WTC11 (cell line): ENCODE data around the gene ATP13A2. TPM values are rescaled to one million over a fixed set of nuclear protein-coding genes. Genes with fewer than 3 reads are reported as not detected.

Source experiments
- ATAC-seq: fragments of 200-7000 bp; cut with Tn5 transposase; 2 replicates; pipeline ENCODE4 v1.10.0; 2021; ENCODE audit warnings: mild to moderate bottlenecking, moderate library complexity
- CTCF ChIA-PET: fragments of 300-600 bp; sonication (Branson Sonifier 250); formaldehyde crosslinking; loops from one replicate; lab custom pipeline; 2021; ENCODE audit warnings: antibody characterized with exemption; lab: Charles Lee
- POLR2A ChIA-PET: fragments of 350-600 bp; sonication (Branson Sonifier 250); formaldehyde crosslinking; loops from one replicate; lab custom pipeline; 2021; ENCODE audit warnings: antibody characterized with exemption; lab: Charles Lee
- DNase-seq: peaks from one replicate; pipeline ENCODE4 v3.0.0; 2021; ENCODE audit warnings: low spot score
- H3K27ac Mint-ChIP-seq: 2 replicates; pipeline ENCODE4 v1.8.0; 2021; ENCODE audit warnings: mixed read lengths
- H3K27me3 Mint-ChIP-seq: 2 replicates; pipeline ENCODE4 v1.8.0; 2021; ENCODE audit warnings: low read depth, mild to moderate bottlenecking, moderate library complexity, mixed read lengths
- H3K36me3 Mint-ChIP-seq: 2 replicates; pipeline ENCODE4 v1.8.0; 2021; ENCODE audit warnings: mixed read lengths
- H3K4me1 Mint-ChIP-seq: 2 replicates; pipeline ENCODE4 v1.8.0; 2022; ENCODE audit warnings: mixed read lengths
- H3K4me3 Mint-ChIP-seq: 2 replicates; pipeline ENCODE4 v1.8.0; 2021; ENCODE audit warnings: mild to moderate bottlenecking, moderate library complexity, mixed read lengths
- H3K9me3 Mint-ChIP-seq: 2 replicates; pipeline ENCODE4 v1.8.0; 2021; ENCODE audit warnings: mixed read lengths
- AFF4 ChIP-seq: sonication (generic); formaldehyde crosslinking; IDR thresholded peaks from 2 replicates; pipeline ENCODE4 v1.8.1; 2023; ENCODE audit warnings: mild to moderate bottlenecking, missing genetic modification reagents, borderline replicate concordance
- ATF1 ChIP-seq: sonication (generic); formaldehyde crosslinking; IDR thresholded peaks from 2 replicates; pipeline ENCODE4 v1.8.1; 2023; ENCODE audit warnings: mild to moderate bottlenecking, moderate library complexity, missing genetic modification reagents
- E2F1 ChIP-seq: sonication (generic); formaldehyde crosslinking; IDR thresholded peaks from 2 replicates; pipeline ENCODE4 v1.8.0; 2022; ENCODE audit warnings: mild to moderate bottlenecking, missing genetic modification reagents
- FOXP4 ChIP-seq: sonication (generic); formaldehyde crosslinking; IDR thresholded peaks from 2 replicates; pipeline ENCODE4 v1.8.0; 2022; ENCODE audit warnings: mild to moderate bottlenecking, missing genetic modification reagents
- IRF1 ChIP-seq: sonication (generic); formaldehyde crosslinking; IDR thresholded peaks from 2 replicates; pipeline ENCODE4 v1.8.0; 2023; ENCODE audit warnings: missing genetic modification reagents
- JAZF1 ChIP-seq: fragments of 250-450 bp; sonication (Bioruptor Pico); IDR thresholded peaks from 2 replicates; pipeline ENCODE4 v1.9.0; 2021; ENCODE audit warnings: moderate library complexity, mild to moderate bottlenecking, inconsistent platforms
- MLX ChIP-seq: sonication (generic); formaldehyde crosslinking; IDR thresholded peaks from 2 replicates; pipeline ENCODE4 v1.8.1; 2023; ENCODE audit warnings: mild to moderate bottlenecking, missing genetic modification reagents, moderate library complexity
- NR3C1 ChIP-seq: sonication (generic); formaldehyde crosslinking; conservative IDR thresholded peaks from 2 replicates; pipeline ENCODE4 v1.8.1; 2023; ENCODE audit warnings: low read depth, mild to moderate bottlenecking, missing genetic modification reagents
- RELA ChIP-seq: sonication (generic); formaldehyde crosslinking; IDR thresholded peaks from 2 replicates; pipeline ENCODE4 v1.8.1; 2022; ENCODE audit warnings: missing genetic modification reagents, mild to moderate bottlenecking, borderline replicate concordance
- ZNF232 ChIP-seq: sonication (generic); formaldehyde crosslinking; IDR thresholded peaks from 2 replicates; pipeline ENCODE4 v1.8.0; 2022; ENCODE audit warnings: mild to moderate bottlenecking, missing genetic modification reagents
- ZNF281 ChIP-seq: sonication (generic); formaldehyde crosslinking; IDR thresholded peaks from 2 replicates; pipeline ENCODE4 v1.8.0; 2023; ENCODE audit warnings: mild to moderate bottlenecking, missing genetic modification reagents
- ZNF532 ChIP-seq: fragments of 250-450 bp; sonication (Bioruptor Pico); IDR thresholded peaks from 2 replicates; pipeline ENCODE4 v1.9.0; 2021; ENCODE audit warnings: mild to moderate bottlenecking, borderline replicate concordance
- ZNF671 ChIP-seq: fragments of 250-450 bp; sonication (Bioruptor Pico); IDR thresholded peaks from 2 replicates; pipeline ENCODE4 v1.8.0; 2021; ENCODE audit warnings: mild to moderate bottlenecking
- total RNA-seq: library from RNA; stranded (reverse); gene quantifications from 3 replicates; pipeline ENCODE4 v1.2.3, GENCODE V29; 2021

Gene ATP13A2
- total RNA-seq, 1 experiment from 2014 or later, result 95.9 TPM

- TF ChIP-seq AFF4 (CRISPR knock-in tag) (no peak), JAZF1 (CRISPR knock-in tag) (no peak), IRF1 (CRISPR knock-in tag) (no peak), ATF1 (CRISPR knock-in tag) (no peak), ZNF532 (CRISPR knock-in tag) (no peak), ZNF281 (CRISPR knock-in tag) (no peak), E2F1 (CRISPR knock-in tag) (no peak), FOXP4 (CRISPR knock-in tag) (no peak), ZNF671 (CRISPR knock-in tag) (no peak)
Observed at GRCh38 chr1:17033481-17033880, 21.8 kb upstream of the ATP13A2 start (continued).

GRCh38 chr1:17032741-17033140 is 21.0 kb upstream of the ATP13A2 start:
- Mint-ChIP-seq H3K4me1 (peaks cover 4% of the 10 kb centered on the region; the same call in 1 of the 2 replicates), H3K4me3 (no peak overlapping the region), H3K36me3 (peaks cover 25% of the 10 kb centered on the region), H3K27me3 (no peaks in the 10 kb centered on the region), H3K9me3 (no peaks in the 10 kb centered on the region), H3K27ac (no peak overlapping the region)
- DNase-seq (no peak), ATAC-seq (no peak)
- TF ChIP-seq NR3C1 (CRISPR knock-in tag) (no peak), E2F1 (CRISPR knock-in tag) (no peak), RELA (CRISPR knock-in tag) (no peak), ZNF232 (no peak), MLX (CRISPR knock-in tag) (no peak)
- ChIA-PET CTCF (interaction anchor here (1.7 kb wide), 1 partner anchor 46 kb away, joined by 4 read pairs; no protein-coding TSS in a partner anchor), POLR2A (interaction anchor here (0.9 kb wide), 1 partner anchor 10 kb away, joined by 3 read pairs; no protein-coding TSS in a partner anchor)
